Measurements from ENCODE around the gene CD52. TPM values are rescaled to one million over a fixed set of nuclear protein-coding genes. Genes with fewer than 3 reads are reported as not detected.

CD52 gene
- total and polyA plus RNA-seq, 2 experiments from 2014 or later = 7.3 TPM; not detected in 1

DNA sequence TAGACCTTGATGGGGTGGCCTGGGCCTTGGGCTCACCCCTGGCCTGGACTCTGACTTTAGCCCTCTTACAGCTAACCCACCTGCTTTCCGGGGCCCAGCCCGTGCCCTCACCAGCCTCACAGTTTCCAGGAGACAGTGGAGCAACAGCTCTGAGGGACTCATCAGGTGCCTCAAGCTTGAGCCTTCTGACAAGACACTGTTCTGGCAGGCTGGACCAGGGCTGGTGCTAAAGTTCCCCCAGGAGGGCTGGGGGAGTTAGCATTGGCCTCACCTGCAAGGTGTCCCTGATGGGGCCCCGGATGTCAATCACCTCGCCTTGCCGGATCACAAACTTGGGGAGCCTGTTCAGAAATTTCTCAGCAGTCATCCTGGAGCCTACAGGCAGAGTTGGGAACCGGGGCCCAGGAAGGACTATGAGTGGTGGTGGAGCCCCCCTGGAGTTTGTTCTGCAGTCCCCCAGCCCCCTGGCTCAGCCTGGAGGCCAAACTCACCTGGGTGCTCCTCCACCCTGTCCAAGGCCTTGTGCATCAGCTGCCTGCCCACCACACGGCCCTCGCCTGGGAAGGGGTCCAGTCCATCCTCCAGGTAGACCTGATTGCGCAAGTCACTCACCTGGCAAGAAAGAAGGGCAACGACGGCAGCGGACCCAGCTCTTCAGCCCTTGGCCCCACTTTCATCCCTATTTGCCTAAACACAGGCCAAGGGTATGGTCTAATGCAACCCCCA lies 33.7 kb upstream of the CD52 start (continued):
- TF ChIP-seq, protein P1, sequence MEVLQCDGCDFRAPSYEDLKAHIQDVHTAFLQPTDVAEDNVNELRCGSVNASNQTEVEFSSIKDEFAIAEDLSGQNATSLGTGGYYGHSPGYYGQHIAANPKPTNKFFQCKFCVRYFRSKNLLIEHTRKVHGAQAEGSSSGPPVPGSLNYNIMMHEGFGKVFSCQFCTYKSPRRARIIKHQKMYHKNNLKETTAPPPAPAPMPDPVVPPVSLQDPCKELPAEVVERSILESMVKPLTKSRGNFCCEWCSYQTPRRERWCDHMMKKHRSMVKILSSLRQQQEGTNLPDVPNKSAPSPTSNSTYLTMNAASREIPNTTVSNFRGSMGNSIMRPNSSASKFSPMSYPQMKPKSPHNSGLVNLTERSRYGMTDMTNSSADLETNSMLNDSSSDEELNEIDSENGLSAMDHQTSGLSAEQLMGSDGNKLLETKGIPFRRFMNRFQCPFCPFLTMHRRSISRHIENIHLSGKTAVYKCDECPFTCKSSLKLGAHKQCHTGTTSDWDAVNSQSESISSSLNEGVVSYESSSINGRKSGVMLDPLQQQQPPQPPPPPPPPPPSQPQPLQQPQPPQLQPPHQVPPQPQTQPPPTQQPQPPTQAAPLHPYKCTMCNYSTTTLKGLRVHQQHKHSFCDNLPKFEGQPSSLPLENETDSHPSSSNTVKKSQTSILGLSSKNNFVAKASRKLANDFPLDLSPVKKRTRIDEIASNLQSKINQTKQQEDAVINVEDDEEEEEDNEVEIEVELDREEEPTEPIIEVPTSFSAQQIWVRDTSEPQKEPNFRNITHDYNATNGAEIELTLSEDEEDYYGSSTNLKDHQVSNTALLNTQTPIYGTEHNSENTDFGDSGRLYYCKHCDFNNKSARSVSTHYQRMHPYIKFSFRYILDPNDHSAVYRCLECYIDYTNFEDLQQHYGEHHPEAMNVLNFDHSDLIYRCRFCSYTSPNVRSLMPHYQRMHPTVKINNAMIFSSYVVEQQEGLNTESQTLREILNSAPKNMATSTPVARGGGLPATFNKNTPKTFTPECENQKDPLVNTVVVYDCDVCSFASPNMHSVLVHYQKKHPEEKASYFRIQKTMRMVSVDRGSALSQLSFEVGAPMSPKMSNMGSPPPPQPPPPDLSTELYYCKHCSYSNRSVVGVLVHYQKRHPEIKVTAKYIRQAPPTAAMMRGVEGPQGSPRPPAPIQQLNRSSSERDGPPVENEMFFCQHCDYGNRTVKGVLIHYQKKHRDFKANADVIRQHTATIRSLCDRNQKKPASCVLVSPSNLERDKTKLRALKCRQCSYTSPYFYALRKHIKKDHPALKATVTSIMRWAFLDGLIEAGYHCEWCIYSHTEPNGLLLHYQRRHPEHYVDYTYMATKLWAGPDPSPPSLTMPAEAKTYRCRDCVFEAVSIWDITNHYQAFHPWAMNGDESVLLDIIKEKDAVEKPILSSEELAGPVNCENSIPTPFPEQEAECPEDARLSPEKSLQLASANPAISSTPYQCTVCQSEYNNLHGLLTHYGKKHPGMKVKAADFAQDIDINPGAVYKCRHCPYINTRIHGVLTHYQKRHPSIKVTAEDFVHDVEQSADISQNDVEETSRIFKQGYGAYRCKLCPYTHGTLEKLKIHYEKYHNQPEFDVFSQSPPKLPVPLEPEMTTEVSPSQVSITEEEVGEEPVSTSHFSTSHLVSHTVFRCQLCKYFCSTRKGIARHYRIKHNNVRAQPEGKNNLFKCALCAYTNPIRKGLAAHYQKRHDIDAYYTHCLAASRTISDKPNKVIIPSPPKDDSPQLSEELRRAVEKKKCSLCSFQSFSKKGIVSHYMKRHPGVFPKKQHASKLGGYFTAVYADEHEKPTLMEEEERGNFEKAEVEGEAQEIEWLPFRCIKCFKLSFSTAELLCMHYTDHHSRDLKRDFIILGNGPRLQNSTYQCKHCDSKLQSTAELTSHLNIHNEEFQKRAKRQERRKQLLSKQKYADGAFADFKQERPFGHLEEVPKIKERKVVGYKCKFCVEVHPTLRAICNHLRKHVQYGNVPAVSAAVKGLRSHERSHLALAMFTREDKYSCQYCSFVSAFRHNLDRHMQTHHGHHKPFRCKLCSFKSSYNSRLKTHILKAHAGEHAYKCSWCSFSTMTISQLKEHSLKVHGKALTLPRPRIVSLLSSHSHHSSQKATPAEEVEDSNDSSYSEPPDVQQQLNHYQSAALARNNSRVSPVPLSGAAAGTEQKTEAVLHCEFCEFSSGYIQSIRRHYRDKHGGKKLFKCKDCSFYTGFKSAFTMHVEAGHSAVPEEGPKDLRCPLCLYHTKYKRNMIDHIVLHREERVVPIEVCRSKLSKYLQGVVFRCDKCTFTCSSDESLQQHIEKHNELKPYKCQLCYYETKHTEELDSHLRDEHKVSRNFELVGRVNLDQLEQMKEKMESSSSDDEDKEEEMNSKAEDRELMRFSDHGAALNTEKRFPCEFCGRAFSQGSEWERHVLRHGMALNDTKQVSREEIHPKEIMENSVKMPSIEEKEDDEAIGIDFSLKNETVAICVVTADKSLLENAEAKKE (CRISPR knock-in tag; IDR thresholded peaks at IDR 0.05) = no peak
- TF ChIP-seq, protein P2, sequence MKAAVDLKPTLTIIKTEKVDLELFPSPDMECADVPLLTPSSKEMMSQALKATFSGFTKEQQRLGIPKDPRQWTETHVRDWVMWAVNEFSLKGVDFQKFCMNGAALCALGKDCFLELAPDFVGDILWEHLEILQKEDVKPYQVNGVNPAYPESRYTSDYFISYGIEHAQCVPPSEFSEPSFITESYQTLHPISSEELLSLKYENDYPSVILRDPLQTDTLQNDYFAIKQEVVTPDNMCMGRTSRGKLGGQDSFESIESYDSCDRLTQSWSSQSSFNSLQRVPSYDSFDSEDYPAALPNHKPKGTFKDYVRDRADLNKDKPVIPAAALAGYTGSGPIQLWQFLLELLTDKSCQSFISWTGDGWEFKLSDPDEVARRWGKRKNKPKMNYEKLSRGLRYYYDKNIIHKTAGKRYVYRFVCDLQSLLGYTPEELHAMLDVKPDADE (IDR thresholded peaks at IDR 0.05) = no peak
- no peak for TF ChIP-seq CREB1 (CRISPR knock-in tag; IDR thresholded peaks at IDR 0.05; ENCODE audit: low read depth)
- TF ChIP-seq EZH2 (IDR thresholded peaks at IDR 0.05; ENCODE audit: low read depth, unreplicated experiment) = no peak
- TF ChIP-seq ZNF114 (CRISPR knock-in tag; IDR thresholded peaks at IDR 0.05) = no peak
- no peak for TF ChIP-seq STAT1 (IDR thresholded peaks at IDR 0.05; ENCODE audit: unreplicated experiment)
- TF ChIP-seq, protein P3, sequence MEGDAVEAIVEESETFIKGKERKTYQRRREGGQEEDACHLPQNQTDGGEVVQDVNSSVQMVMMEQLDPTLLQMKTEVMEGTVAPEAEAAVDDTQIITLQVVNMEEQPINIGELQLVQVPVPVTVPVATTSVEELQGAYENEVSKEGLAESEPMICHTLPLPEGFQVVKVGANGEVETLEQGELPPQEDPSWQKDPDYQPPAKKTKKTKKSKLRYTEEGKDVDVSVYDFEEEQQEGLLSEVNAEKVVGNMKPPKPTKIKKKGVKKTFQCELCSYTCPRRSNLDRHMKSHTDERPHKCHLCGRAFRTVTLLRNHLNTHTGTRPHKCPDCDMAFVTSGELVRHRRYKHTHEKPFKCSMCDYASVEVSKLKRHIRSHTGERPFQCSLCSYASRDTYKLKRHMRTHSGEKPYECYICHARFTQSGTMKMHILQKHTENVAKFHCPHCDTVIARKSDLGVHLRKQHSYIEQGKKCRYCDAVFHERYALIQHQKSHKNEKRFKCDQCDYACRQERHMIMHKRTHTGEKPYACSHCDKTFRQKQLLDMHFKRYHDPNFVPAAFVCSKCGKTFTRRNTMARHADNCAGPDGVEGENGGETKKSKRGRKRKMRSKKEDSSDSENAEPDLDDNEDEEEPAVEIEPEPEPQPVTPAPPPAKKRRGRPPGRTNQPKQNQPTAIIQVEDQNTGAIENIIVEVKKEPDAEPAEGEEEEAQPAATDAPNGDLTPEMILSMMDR (conservative IDR thresholded peaks at IDR 0.05; ENCODE audit: low read depth in 2 of 2) = no peak
